WTC11 (cell line): ENCODE results near the gene MUC6. TPM values are rescaled to one million over a fixed set of nuclear protein-coding genes. Genes with fewer than 3 reads are reported as not detected.

Source experiments
- ATAC-seq: fragments of 200-7000 bp; cut with Tn5 transposase; 2 replicates; pipeline ENCODE4 v1.10.0; 2021; ENCODE audit warnings: mild to moderate bottlenecking, moderate library complexity
- CTCF ChIA-PET: fragments of 300-600 bp; sonication (Branson Sonifier 250); formaldehyde crosslinking; loops from one replicate; lab custom pipeline; 2021; ENCODE audit warnings: antibody characterized with exemption; lab: Charles Lee
- POLR2A ChIA-PET: fragments of 350-600 bp; sonication (Branson Sonifier 250); formaldehyde crosslinking; loops from one replicate; lab custom pipeline; 2021; ENCODE audit warnings: antibody characterized with exemption; lab: Charles Lee
- DNase-seq: peaks from one replicate; pipeline ENCODE4 v3.0.0; 2021; ENCODE audit warnings: low spot score
- H3K27ac Mint-ChIP-seq: 2 replicates; pipeline ENCODE4 v1.8.0; 2021; ENCODE audit warnings: mixed read lengths
- H3K27me3 Mint-ChIP-seq: 2 replicates; pipeline ENCODE4 v1.8.0; 2021; ENCODE audit warnings: low read depth, mild to moderate bottlenecking, moderate library complexity, mixed read lengths
- H3K36me3 Mint-ChIP-seq: 2 replicates; pipeline ENCODE4 v1.8.0; 2021; ENCODE audit warnings: mixed read lengths
- H3K4me1 Mint-ChIP-seq: 2 replicates; pipeline ENCODE4 v1.8.0; 2022; ENCODE audit warnings: mixed read lengths
- H3K4me3 Mint-ChIP-seq: 2 replicates; pipeline ENCODE4 v1.8.0; 2021; ENCODE audit warnings: mild to moderate bottlenecking, moderate library complexity, mixed read lengths
- H3K9me3 Mint-ChIP-seq: 2 replicates; pipeline ENCODE4 v1.8.0; 2021; ENCODE audit warnings: mixed read lengths
- ATF2 ChIP-seq: sonication (generic); formaldehyde crosslinking; IDR thresholded peaks from 2 replicates; pipeline ENCODE4 v1.8.1; 2022; ENCODE audit warnings: low read depth, missing genetic modification reagents, borderline replicate concordance
- EMX1 ChIP-seq: fragments of 250-450 bp; sonication (Bioruptor Pico); IDR thresholded peaks from 2 replicates; pipeline ENCODE4 v1.8.0; 2021; ENCODE audit warnings: mild to moderate bottlenecking
- ESRRA ChIP-seq: sonication (generic); formaldehyde crosslinking; IDR thresholded peaks from 2 replicates; pipeline ENCODE4 v1.8.1; 2022; ENCODE audit warnings: mild to moderate bottlenecking, missing genetic modification reagents, borderline replicate concordance
- GABPB1 ChIP-seq: sonication (generic); formaldehyde crosslinking; IDR thresholded peaks from 2 replicates; pipeline ENCODE4 v1.8.1; 2023; ENCODE audit warnings: mild to moderate bottlenecking, missing genetic modification reagents
- HMGA2 ChIP-seq: fragments of 250-450 bp; sonication (Bioruptor Pico); IDR thresholded peaks from 2 replicates; pipeline ENCODE4 v1.4.0; 2021; ENCODE audit warnings: mild to moderate bottlenecking, moderate library complexity
- IRF2 ChIP-seq: sonication (generic); formaldehyde crosslinking; IDR thresholded peaks from 2 replicates; pipeline ENCODE4 v1.8.0; 2022; ENCODE audit warnings: low read depth, missing genetic modification reagents, borderline replicate concordance
- MYBL2 ChIP-seq: sonication (generic); formaldehyde crosslinking; IDR thresholded peaks from 2 replicates; pipeline ENCODE4 v1.8.1; 2023; ENCODE audit warnings: mild to moderate bottlenecking, moderate library complexity, missing genetic modification reagents
- OVOL2 ChIP-seq: fragments of 250-450 bp; sonication (Bioruptor Pico); IDR thresholded peaks from 2 replicates; pipeline ENCODE4 v1.9.0; 2021; ENCODE audit warnings: mild to moderate bottlenecking, borderline replicate concordance
- RELA ChIP-seq: sonication (generic); formaldehyde crosslinking; IDR thresholded peaks from 2 replicates; pipeline ENCODE4 v1.8.1; 2022; ENCODE audit warnings: missing genetic modification reagents, mild to moderate bottlenecking, borderline replicate concordance
- ZBTB43 ChIP-seq: sonication (generic); formaldehyde crosslinking; IDR thresholded peaks from 2 replicates; pipeline ENCODE4 v1.8.1; 2023; ENCODE audit warnings: mild to moderate bottlenecking, missing genetic modification reagents
- ZNF232 ChIP-seq: sonication (generic); formaldehyde crosslinking; IDR thresholded peaks from 2 replicates; pipeline ENCODE4 v1.8.0; 2022; ENCODE audit warnings: mild to moderate bottlenecking, missing genetic modification reagents
- ZNF281 ChIP-seq: sonication (generic); formaldehyde crosslinking; IDR thresholded peaks from 2 replicates; pipeline ENCODE4 v1.8.0; 2023; ENCODE audit warnings: mild to moderate bottlenecking, missing genetic modification reagents
- ZNF423 ChIP-seq: fragments of 250-450 bp; sonication (Bioruptor Pico); IDR thresholded peaks from 2 replicates; pipeline ENCODE4 v2.1.2; 2022; ENCODE audit warnings: mild to moderate bottlenecking, moderate library complexity
- total RNA-seq: library from RNA; stranded (reverse); gene quantifications from 3 replicates; pipeline ENCODE4 v1.2.3, GENCODE V29; 2021
- TF ChIP-seq, protein P1 (sequence below): sonication (generic); formaldehyde crosslinking; IDR thresholded peaks from 2 replicates; pipeline ENCODE4 v1.8.0; 2022; ENCODE audit warnings: mild to moderate bottlenecking, missing genetic modification reagents
- TF ChIP-seq, protein P2 (sequence below): sonication (generic); formaldehyde crosslinking; IDR thresholded peaks from 2 replicates; pipeline ENCODE4 v1.8.1; 2022; ENCODE audit warnings: mild to moderate bottlenecking, moderate library complexity, missing genetic modification reagents
- TF ChIP-seq, protein P3 (sequence below): sonication (generic); formaldehyde crosslinking; IDR thresholded peaks from 2 replicates; pipeline ENCODE4 v1.8.1; 2023; ENCODE audit warnings: mild to moderate bottlenecking, missing genetic modification reagents, moderate library complexity

The MUC6 gene
- total RNA-seq, 1 experiment from 2014 or later, result 0.13 TPM

- H3K4me1 Mint-ChIP-seq, result no peaks in the 10 kb centered on the region
- no peak for TF ChIP-seq OVOL2
- TF ChIP-seq ESRRA, result no peak
- no peak for TF ChIP-seq ZNF232 (CRISPR knock-in tag)
- TF ChIP-seq ATF2 (CRISPR knock-in tag), result no peak
- TF ChIP-seq ZNF423, result no peak
- no peak for TF ChIP-seq ZNF281 (CRISPR knock-in tag)
- no peak for TF ChIP-seq EMX1 (CRISPR knock-in tag)
- no peak for TF ChIP-seq ZBTB43 (CRISPR knock-in tag)
- TF ChIP-seq, protein P1, sequence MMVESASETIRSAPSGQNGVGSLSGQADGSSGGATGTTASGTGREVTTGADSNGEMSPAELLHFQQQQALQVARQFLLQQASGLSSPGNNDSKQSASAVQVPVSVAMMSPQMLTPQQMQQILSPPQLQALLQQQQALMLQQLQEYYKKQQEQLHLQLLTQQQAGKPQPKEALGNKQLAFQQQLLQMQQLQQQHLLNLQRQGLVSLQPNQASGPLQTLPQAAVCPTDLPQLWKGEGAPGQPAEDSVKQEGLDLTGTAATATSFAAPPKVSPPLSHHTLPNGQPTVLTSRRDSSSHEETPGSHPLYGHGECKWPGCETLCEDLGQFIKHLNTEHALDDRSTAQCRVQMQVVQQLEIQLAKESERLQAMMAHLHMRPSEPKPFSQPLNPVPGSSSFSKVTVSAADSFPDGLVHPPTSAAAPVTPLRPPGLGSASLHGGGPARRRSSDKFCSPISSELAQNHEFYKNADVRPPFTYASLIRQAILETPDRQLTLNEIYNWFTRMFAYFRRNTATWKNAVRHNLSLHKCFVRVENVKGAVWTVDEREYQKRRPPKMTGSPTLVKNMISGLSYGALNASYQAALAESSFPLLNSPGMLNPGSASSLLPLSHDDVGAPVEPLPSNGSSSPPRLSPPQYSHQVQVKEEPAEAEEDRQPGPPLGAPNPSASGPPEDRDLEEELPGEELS (CRISPR knock-in tag), result no peak
- no peak for TF ChIP-seq MYBL2 (CRISPR knock-in tag)
- no peak for TF ChIP-seq RELA
- no peak for TF ChIP-seq GABPB1 (CRISPR knock-in tag)
- TF ChIP-seq, protein P2, sequence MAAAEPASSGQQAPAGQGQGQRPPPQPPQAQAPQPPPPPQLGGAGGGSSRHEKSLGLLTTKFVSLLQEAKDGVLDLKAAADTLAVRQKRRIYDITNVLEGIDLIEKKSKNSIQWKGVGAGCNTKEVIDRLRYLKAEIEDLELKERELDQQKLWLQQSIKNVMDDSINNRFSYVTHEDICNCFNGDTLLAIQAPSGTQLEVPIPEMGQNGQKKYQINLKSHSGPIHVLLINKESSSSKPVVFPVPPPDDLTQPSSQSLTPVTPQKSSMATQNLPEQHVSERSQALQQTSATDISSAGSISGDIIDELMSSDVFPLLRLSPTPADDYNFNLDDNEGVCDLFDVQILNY (CRISPR knock-in tag), result no peak
- no peak overlapping the region for H3K4me3 Mint-ChIP-seq
- no peaks in the 10 kb centered on the region for H3K36me3 Mint-ChIP-seq
- H3K9me3 Mint-ChIP-seq, result no peaks in the 10 kb centered on the region
- DNase-seq (peak; percentile 7), ATAC-seq (no peak)
- CTCF ChIA-PET, result no interaction called here
- no peak overlapping the region for H3K27ac Mint-ChIP-seq
- POLR2A ChIA-PET, result no interaction called here
- H3K27me3 Mint-ChIP-seq, result no peaks in the 10 kb centered on the region; the same call in 1 of the 2 replicates
These were observed 47.4 kb upstream of the MUC6 start for GRCh38 chr11:1083621-1084551.

DNA sequence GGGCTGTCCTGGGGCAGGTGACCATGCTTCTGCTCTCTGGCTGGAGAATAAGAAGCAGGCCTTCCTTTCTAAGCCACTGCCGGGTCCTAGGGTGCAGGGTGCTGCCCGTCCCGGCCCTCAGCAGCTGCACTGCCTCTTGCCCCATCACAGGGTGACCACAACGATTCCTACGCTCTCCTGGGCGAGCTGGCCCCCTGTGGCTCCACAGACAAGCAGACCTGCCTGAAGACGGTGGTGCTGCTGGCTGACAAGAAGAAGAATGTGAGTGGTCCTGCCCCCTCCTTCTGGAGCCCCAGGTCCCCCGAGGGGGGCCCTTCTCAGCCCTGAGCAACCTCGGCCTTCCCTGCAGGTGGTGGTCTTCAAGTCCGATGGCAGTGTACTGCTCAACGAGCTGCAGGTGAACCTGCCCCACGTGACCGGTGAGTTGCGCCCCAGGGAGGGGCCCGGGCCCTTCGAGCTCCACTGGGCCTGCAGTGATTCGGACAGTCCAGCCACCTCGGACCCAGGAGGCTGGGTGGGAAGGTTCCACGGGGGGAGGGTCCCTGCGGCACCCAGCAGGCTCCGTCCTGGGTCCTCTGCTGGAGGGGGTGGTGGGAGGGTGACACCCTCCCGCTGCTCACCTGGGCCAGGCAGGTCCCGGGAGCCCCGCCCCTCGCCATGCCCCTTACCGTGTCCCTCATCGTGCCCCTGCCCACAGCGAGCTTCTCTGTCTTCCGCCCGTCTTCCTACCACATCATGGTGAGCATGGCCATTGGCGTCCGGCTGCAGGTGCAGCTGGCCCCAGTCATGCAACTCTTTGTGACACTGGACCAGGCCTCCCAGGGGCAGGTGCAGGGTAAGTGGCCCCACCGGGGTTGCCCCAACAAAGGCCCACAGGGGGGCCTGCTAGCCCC is 46.5 kb upstream of the MUC6 start:
- TF ChIP-seq HMGA2 (no peak), IRF2 (CRISPR knock-in tag) (no peak)
- TF ChIP-seq, protein P3, sequence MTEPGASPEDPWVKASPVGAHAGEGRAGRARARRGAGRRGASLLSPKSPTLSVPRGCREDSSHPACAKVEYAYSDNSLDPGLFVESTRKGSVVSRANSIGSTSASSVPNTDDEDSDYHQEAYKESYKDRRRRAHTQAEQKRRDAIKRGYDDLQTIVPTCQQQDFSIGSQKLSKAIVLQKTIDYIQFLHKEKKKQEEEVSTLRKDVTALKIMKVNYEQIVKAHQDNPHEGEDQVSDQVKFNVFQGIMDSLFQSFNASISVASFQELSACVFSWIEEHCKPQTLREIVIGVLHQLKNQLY (CRISPR knock-in tag), result no peak
- TF ChIP-seq, all 79 proteins: peak for 0
- ATAC-seq (no peak), DNase-seq (peak; percentile 12)
- Mint-ChIP-seq H3K4me3 (no peak overlapping the region), H3K36me3 (no peaks in the 10 kb centered on the region), H3K27me3 (no peaks in the 10 kb centered on the region; the same call in 1 of the 2 replicates), H3K27ac (no peak overlapping the region), H3K4me1 (no peaks in the 10 kb centered on the region), H3K9me3 (no peaks in the 10 kb centered on the region)
- POLR2A ChIA-PET, result no interaction called here
- CTCF ChIA-PET, result no interaction called here
